Measurements from ENCODE around the gene ASAP2. TPM values are rescaled to one million over a fixed set of nuclear protein-coding genes. Genes with fewer than 3 reads are reported as not detected.
A peak's percentile ranks its signal among the peaks of the same experiment; 100 is the strongest.

ASAP2 gene
- polyA plus RNA-seq, 1 donor = 18.8 TPM

- no peak for DNase-seq
Measured at GRCh38 chr2:9300214-9300613, 93.6 kb downstream of the ASAP2 start.

GRCh38 chr2:9300829-9301453 is 94.3 kb downstream of the ASAP2 start:
- DNase-seq = no peak

- no peak for DNase-seq
Measured at GRCh38 chr2:9302755-9303154, 96.1 kb downstream of the ASAP2 start.

- no peak for DNase-seq
Measured at GRCh38 chr2:9303528-9304225, 97.1 kb downstream of the ASAP2 start.

- no peak for DNase-seq
Measured at GRCh38 chr2:9306911-9307310, 100.3 kb downstream of the ASAP2 start.

GRCh38 chr2:9307535-9307934 is 100.9 kb downstream of the ASAP2 start:
- DNase-seq = no peak

GRCh38 chr2:9308186-9308955 is 101.8 kb downstream of the ASAP2 start:
- DNase-seq = no peak

- no peak for DNase-seq
Measured at GRCh38 chr2:9309147-9309546, 102.5 kb downstream of the ASAP2 start.

- peak; percentile 66 for DNase-seq
Measured at GRCh38 chr2:9310377-9310776, 103.8 kb downstream of the ASAP2 start.

GRCh38 chr2:9310798-9311197 is 104.2 kb downstream of the ASAP2 start:
- DNase-seq = no peak

GRCh38 chr2:9311488-9311887 is 104.9 kb downstream of the ASAP2 start:
- DNase-seq = peak; percentile 81

- no peak for DNase-seq
Measured at GRCh38 chr2:9312591-9312990, 106.0 kb downstream of the ASAP2 start.

GRCh38 chr2:9313443-9313842 is 106.8 kb downstream of the ASAP2 start:
- no peak for DNase-seq

GRCh38 chr2:9315280-9315847 is 108.8 kb downstream of the ASAP2 start:
- DNase-seq = no peak

- DNase-seq = no peak
Measured at GRCh38 chr2:9317559-9317958, 110.9 kb downstream of the ASAP2 start.

- DNase-seq = no peak
Measured at GRCh38 chr2:9318461-9319337, 112.1 kb downstream of the ASAP2 start.

GRCh38 chr2:9319338-9319715 is 112.7 kb downstream of the ASAP2 start:
- no peak for DNase-seq

- no peak for DNase-seq
Measured at GRCh38 chr2:9322576-9322975, 116.0 kb downstream of the ASAP2 start.

GRCh38 chr2:9325428-9325827 is 118.8 kb downstream of the ASAP2 start:
- no peak for DNase-seq

GRCh38 chr2:9326975-9327374 is 120.4 kb downstream of the ASAP2 start:
- DNase-seq = no peak

- no peak for DNase-seq
Measured at GRCh38 chr2:9327873-9328352, 121.3 kb downstream of the ASAP2 start.

- no peak for DNase-seq
Measured at GRCh38 chr2:9328931-9329330, 122.3 kb downstream of the ASAP2 start.

All from hindlimb muscle (tissue), 1 donor.